ENCODE measurements around the gene LANCL1.

GRCh38 chr2:210440206-210440605, 36.4 kb downstream of the LANCL1 start:
- TF ChIP-seq CTCF (IDR thresholded peaks at IDR 0.05 in 2 of 3, conservative IDR thresholded peaks at IDR 0.05 in 1 of 3; ENCODE audit: borderline replicate concordance in 1 of 3, insufficient read depth in 1 of 3, low read depth in 2 of 3, low read length in 2 of 3) = no peak
- TF ChIP-seq CBX3 (IDR thresholded peaks at IDR 0.05; ENCODE audit: low read depth) = no peak
- no peak for TF ChIP-seq MAX (IDR thresholded peaks at IDR 0.05)
- TF ChIP-seq POLR2A (IDR thresholded peaks at IDR 0.05; ENCODE audit: borderline replicate concordance, extremely low read depth, insufficient read depth, insufficient read length) = no peak
- TF ChIP-seq REST (IDR thresholded peaks at IDR 0.05; ENCODE audit: low read depth) = no peak
- TF ChIP-seq TCF7L2 (IDR thresholded peaks at IDR 0.05; ENCODE audit: borderline replicate concordance, extremely low read depth, insufficient read depth, insufficient read length) = no peak
- TF ChIP-seq CEBPB (IDR thresholded peaks at IDR 0.05; ENCODE audit: low read depth) = no peak
- no peak for TF ChIP-seq FOSL1 (IDR thresholded peaks at IDR 0.05; ENCODE audit: low read depth)
- no peak for TF ChIP-seq ZFX (IDR thresholded peaks at IDR 0.05)
- no peak for TF ChIP-seq ZBTB33 (IDR thresholded peaks at IDR 0.05; ENCODE audit: extremely low read depth, insufficient replicate concordance, low read length)
- no peak for TF ChIP-seq SRF (IDR thresholded peaks at IDR 0.05; ENCODE audit: low read depth)
- TF ChIP-seq POLR2AphosphoS5 (IDR thresholded peaks at IDR 0.05; ENCODE audit: low read depth, low read length) = no peak
- TF ChIP-seq EZH2 (IDR thresholded peaks at IDR 0.05) = no peak
